Stimulated activated CD8-positive, alpha-beta memory T cell treated with anti-CD3 and anti-CD28 coated beads, Interleukin-15, amount 100 ng/mL, for 4 hours (primary cell): ENCODE measurements around the gene MICAL3.
"Not testable (repeated sequence)": the region's sequence is repeated elsewhere in the genome, so short reads cannot be mapped to it uniquely, and the experiment has no call there.

ENCODE experiments used
- DNase-seq, 2 donors: peaks; one replicate each; pipeline ENCODE4 v3.0.0-alpha.2; 2020; ENCODE audit warnings: low read depth in 2 of 2

Gene MICAL3

GRCh38 chr22:17997456-17997855, 26.9 kb downstream of the MICAL3 start:
- DNase-seq = no peak

GRCh38 chr22:17995256-17995655, 29.1 kb downstream of the MICAL3 start:
- not testable (repeated sequence) for DNase-seq

- DNase-seq = no peak
These were observed 29.8 kb downstream of the MICAL3 start for GRCh38 chr22:17994424-17995108.

- DNase-seq = not testable (repeated sequence)
These were observed 31.4 kb downstream of the MICAL3 start for GRCh38 chr22:17992976-17993375.

- not testable (repeated sequence) for DNase-seq
These were observed 32.4 kb downstream of the MICAL3 start for GRCh38 chr22:17991992-17992391.

- DNase-seq = no peak
These were observed 33.4 kb downstream of the MICAL3 start for GRCh38 chr22:17990942-17991341.

GRCh38 chr22:17990147-17990546, 34.2 kb downstream of the MICAL3 start:
- DNase-seq = no peak

- DNase-seq = no peak
These were observed 35.4 kb downstream of the MICAL3 start for GRCh38 chr22:17988800-17989513.

- DNase-seq = no peak
These were observed 38.8 kb downstream of the MICAL3 start for GRCh38 chr22:17985606-17986005.

GRCh38 chr22:17985071-17985470, 39.3 kb downstream of the MICAL3 start:
- DNase-seq = not testable (repeated sequence)

GRCh38 chr22:17984114-17984513, 40.2 kb downstream of the MICAL3 start:
- DNase-seq = no peak

GRCh38 chr22:17982572-17983141, 41.7 kb downstream of the MICAL3 start:
- DNase-seq = no peak

GRCh38 chr22:17981497-17981896, 42.9 kb downstream of the MICAL3 start:
- DNase-seq = no peak

GRCh38 chr22:17980638-17981051, 43.7 kb downstream of the MICAL3 start:
- no peak for DNase-seq

- DNase-seq = no peak
These were observed 44.3 kb downstream of the MICAL3 start for GRCh38 chr22:17980015-17980590.

GRCh38 chr22:17978027-17978426, 46.3 kb downstream of the MICAL3 start:
- DNase-seq = no peak

GRCh38 chr22:17977371-17977770, 47.0 kb downstream of the MICAL3 start:
- no peak for DNase-seq

- no peak for DNase-seq
These were observed 48.2 kb downstream of the MICAL3 start for GRCh38 chr22:17976121-17976520.

GRCh38 chr22:17974703-17975372, 49.5 kb downstream of the MICAL3 start:
- no peak for DNase-seq

GRCh38 chr22:17974087-17974486, 50.3 kb downstream of the MICAL3 start:
- no peak for DNase-seq

- no peak for DNase-seq
These were observed 51.1 kb downstream of the MICAL3 start for GRCh38 chr22:17973217-17973616.
